ENCODE results near the gene HOXD8. TPM values are rescaled to one million over a fixed set of nuclear protein-coding genes. Genes with fewer than 3 reads are reported as not detected.

The HOXD8 gene
- total RNA-seq, 1 donor, result not detected

DNA sequence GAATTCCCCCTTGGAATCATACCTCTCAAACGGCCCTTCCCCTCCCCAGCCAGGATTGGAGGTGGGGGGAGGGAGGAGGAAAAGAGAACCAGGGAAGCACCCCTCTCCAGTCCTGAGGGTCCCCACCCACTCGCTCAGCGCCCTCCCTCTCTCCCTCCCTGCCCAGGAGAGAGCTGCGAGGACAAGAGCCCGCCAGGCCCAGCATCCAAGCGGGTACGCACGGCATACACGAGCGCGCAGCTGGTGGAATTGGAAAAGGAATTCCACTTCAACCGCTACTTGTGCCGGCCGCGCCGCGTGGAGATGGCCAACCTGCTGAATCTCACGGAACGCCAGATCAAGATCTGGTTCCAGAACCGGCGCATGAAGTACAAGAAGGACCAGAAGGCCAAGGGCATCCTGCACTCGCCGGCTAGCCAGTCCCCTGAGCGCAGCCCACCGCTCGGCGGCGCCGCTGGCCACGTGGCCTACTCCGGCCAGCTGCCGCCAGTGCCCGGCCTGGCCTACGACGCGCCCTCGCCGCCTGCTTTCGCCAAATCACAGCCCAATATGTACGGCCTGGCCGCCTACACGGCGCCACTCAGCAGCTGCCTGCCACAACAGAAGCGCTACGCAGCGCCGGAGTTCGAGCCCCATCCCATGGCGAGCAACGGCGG is 42.0 kb downstream of the HOXD8 start:
- DNase-seq (ENCODE audit: low read depth in 2 of 3, low spot score in 2 of 3), result no peak

DNA sequence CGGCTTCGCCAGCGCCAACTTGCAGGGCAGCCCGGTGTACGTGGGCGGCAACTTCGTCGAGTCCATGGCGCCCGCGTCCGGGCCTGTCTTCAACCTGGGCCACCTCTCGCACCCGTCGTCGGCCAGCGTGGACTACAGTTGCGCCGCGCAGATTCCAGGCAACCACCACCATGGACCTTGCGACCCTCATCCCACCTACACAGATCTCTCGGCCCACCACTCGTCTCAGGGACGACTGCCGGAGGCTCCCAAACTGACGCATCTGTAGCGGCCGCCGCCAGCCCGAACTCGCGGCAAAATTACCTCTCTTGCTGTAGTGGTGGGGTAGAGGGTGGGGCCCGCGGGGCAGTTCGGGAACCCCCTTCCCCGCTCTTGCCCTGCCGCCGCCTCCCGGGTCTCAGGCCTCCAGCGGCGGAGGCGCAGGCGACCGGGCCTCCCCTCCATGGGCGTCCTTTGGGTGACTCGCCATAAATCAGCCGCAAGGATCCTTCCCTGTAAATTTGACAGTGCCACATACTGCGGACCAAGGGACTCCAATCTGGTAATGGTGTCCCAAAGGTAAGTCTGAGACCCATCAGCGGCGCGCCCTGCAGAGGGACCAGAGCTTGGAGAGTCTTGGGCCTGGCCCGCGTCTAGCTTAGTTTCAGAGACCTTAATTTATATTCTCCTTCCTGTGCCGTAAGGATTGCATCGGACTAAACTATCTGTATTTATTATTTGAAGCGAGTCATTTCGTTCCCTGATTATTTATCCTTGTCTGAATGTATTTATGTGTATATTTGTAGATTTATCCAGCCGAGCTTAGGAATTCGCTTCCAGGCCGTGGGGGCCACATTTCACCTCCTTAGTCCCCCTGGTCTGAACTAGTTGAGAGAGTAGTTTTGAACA is 42.7 kb downstream of the HOXD8 start:
- no peak for DNase-seq (ENCODE audit: low read depth in 2 of 3, low spot score in 2 of 3)

- no peak for DNase-seq (ENCODE audit: low read depth in 2 of 3, low spot score in 2 of 3)
Measured at GRCh38 chr2:176172895-176173566, 43.5 kb downstream of the HOXD8 start.

GRCh38 chr2:176173567-176174381 is 44.3 kb downstream of the HOXD8 start:
- DNase-seq (ENCODE audit: low read depth in 2 of 3, low spot score in 2 of 3), result no peak

GRCh38 chr2:176174382-176174823 is 44.9 kb downstream of the HOXD8 start:
- no peak for DNase-seq (ENCODE audit: low read depth in 2 of 3, low spot score in 2 of 3)

GRCh38 chr2:176174824-176175708 is 45.6 kb downstream of the HOXD8 start:
- DNase-seq (ENCODE audit: low read depth in 2 of 3, low spot score in 2 of 3), result no peak

DNA sequence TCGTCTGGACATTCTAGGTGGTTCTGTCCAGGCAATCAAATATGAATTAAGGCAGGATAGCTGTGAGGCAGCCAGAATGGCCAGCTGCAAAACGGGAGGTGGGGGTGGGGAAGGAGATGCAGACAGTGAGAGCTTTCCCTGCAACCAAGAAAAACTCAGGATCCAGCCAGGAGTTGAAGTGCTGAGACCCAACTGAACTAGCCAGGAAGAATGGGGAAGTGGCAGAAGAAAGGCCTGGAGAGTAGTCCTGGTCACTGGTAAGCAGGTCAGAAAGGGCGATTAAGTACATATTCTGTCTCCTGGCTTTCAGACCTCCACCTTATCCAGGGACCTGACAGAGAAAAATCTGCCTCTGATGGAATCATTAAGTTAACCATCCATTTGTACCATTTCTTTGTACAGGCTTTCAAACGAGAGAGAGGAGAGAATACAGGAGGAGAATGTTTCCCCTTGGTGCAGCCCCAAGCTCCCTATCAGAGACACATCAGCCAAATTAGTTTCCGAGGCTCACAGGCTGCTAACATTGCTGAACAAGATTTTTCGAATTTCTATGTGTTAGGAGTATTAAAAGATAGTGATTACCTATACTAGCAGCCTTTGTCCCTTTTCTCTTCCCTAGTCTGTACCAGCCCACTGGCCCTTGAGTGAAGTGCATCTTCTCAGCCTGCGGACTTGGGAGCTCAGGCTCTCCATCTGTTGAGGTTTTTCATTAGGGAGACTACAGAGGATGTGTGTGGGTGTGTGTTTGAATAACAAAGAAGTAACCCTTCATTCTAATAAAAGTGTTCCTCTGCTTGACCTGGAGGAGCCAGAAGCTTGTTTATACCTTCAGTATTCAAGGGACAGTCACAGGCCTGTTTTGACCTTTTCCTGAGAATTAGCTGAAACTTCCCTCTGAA is 46.5 kb downstream of the HOXD8 start:
- DNase-seq (ENCODE audit: low read depth in 2 of 3, low spot score in 2 of 3), result no peak

DNA sequence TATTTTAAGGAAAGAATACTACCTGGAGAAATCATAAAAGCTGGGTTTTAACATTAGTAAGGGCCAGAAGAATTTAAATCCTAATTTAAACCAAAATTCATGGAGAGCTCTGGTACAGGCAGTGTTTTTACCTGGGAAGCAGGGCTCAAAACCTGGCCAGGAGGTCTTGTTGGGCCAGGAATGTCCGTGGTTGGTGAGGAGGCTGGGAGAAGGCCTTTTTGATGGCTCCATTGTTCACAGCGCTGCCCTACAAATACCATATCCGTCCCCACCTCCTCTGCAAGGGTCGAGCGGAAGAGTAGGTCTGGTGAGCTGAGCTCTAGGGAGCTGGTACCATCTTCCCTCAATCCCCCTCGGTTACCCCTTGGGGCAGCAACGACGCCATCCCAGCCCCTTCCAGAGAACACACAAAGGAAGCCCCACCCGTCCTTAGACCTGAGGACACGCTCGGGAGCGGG is 48.1 kb downstream of the HOXD8 start:
- DNase-seq (ENCODE audit: low read depth in 2 of 3, low spot score in 2 of 3), result no peak

GRCh38 chr2:176178038-176178756 is 48.7 kb downstream of the HOXD8 start:
- DNase-seq (ENCODE audit: low read depth in 2 of 3, low spot score in 2 of 3), result peak in 1 of 3 donors; percentile 48

GRCh38 chr2:176178757-176179295 is 49.3 kb downstream of the HOXD8 start:
- no peak for DNase-seq (ENCODE audit: low read depth in 2 of 3, low spot score in 2 of 3)

GRCh38 chr2:176181551-176181950 is 52.0 kb downstream of the HOXD8 start:
- DNase-seq (ENCODE audit: low read depth in 2 of 3, low spot score in 2 of 3), result no peak

Small RNA genes within 50 kb of the gene (small RNA-seq; reads per million reads assigned to genes)
- 14.1 reads per million, percentile 94 among the genes with 10 or more reads in this experiment for gene MIR10B

Other genes starting within 250 kb of the HOXD8 start
- 7.3 TPM for gene LNPK, start 127.4 kb upstream of the HOXD8 start, total RNA-seq
- gene EVX2, start 45.7 kb upstream of the HOXD8 start, total RNA-seq, result not detected
- not detected for gene HOXD13, start 37.0 kb upstream of the HOXD8 start, total RNA-seq
- gene HOXD12, start 29.9 kb upstream of the HOXD8 start, total RNA-seq, result not detected
- not detected for gene HOXD11, start 22.4 kb upstream of the HOXD8 start, total RNA-seq
- not detected for gene HOXD10, start 12.9 kb upstream of the HOXD8 start, total RNA-seq
- gene HOXD9, start 7.0 kb upstream of the HOXD8 start, total RNA-seq, result not detected
- not detected for gene HOXD4, start 21.8 kb downstream of the HOXD8 start, total RNA-seq
- gene HOXD3, start 27.6 kb downstream of the HOXD8 start, total RNA-seq, result not detected
- gene HOXD1, start 59.0 kb downstream of the HOXD8 start, total RNA-seq, result not detected
- gene MTX2, start 139.7 kb downstream of the HOXD8 start, total RNA-seq, result 8.6 TPM